MM.1S (cell line): ENCODE measurements around the gene SCGB3A1.

ENCODE experiments used
- DNase-seq: peaks from one replicate; pipeline ENCODE4 v3.0.0-alpha.2; 2015
- H2AFZ ChIP-seq: fragments of 300-600 bp; sonication (generic); 2 replicates; pipeline ENCODE4 v1.6.0; 2016; ENCODE audit warnings: antibody characterized with exemption, low read length
- H3F3A ChIP-seq: fragments of 300-600 bp; sonication (generic); 2 replicates; pipeline ENCODE4 v1.6.1; 2016; ENCODE audit warnings: mild to moderate bottlenecking, antibody characterized with exemption, low read length, moderate library complexity, mixed read lengths; ENCODE audit not compliant: insufficient read depth
- H3K27ac ChIP-seq: fragments of 300-600 bp; sonication (generic); 2 replicates; pipeline ENCODE4 v1.5.1; 2016; ENCODE audit warnings: mild to moderate bottlenecking, low read length
- H3K27me3 ChIP-seq: fragments of 300-600 bp; sonication (generic); replicated peaks from 2 replicates; pipeline ENCODE4 v1.6.0; 2016; ENCODE audit warnings: low read length; ENCODE audit not compliant: insufficient read depth
- H3K36me3 ChIP-seq: fragments of 300-600 bp; sonication (generic); replicated peaks from 2 replicates; pipeline ENCODE4 v1.6.1; 2016; ENCODE audit warnings: mild to moderate bottlenecking, low read length, mixed read lengths; ENCODE audit not compliant: insufficient read depth
- H3K4me1 ChIP-seq: fragments of 300-600 bp; sonication (generic); 2 replicates; pipeline ENCODE4 v1.6.1; 2016; ENCODE audit warnings: low read length, mixed read lengths
- H3K4me2 ChIP-seq: fragments of 300-600 bp; sonication (generic); 2 replicates; pipeline ENCODE4 v1.6.0; 2016; ENCODE audit warnings: low read depth, low read length
- H3K4me3 ChIP-seq: fragments of 300-600 bp; sonication (generic); 2 replicates; pipeline ENCODE4 v1.5.1; 2016; ENCODE audit warnings: low read length, mixed read lengths
- H3K79me2 ChIP-seq: fragments of 300-600 bp; sonication (generic); 2 replicates; pipeline ENCODE4 v1.6.1; 2016; ENCODE audit warnings: mixed run types, low read length, mixed read lengths
- H3K9ac ChIP-seq: fragments of 300-600 bp; sonication (generic); 2 replicates; pipeline ENCODE4 v1.6.1; 2016; ENCODE audit warnings: low read length, mixed read lengths
- H3K9me2 ChIP-seq: fragments of 300-600 bp; sonication (generic); replicated peaks from 2 replicates; pipeline ENCODE4 v1.6.1; 2016; ENCODE audit warnings: mild to moderate bottlenecking, low read length, mixed read lengths; ENCODE audit not compliant: insufficient read depth
- H3K9me3 ChIP-seq: fragments of 300-600 bp; sonication (generic); replicated peaks from 2 replicates; pipeline ENCODE4 v1.6.1; 2016; ENCODE audit warnings: mild to moderate bottlenecking, low read length, mixed read lengths; ENCODE audit not compliant: insufficient read depth
- H4K20me1 ChIP-seq: fragments of 300-600 bp; sonication (generic); 2 replicates; pipeline ENCODE4 v1.6.1; 2016; ENCODE audit warnings: mild to moderate bottlenecking, low read length, moderate library complexity, mixed read lengths; ENCODE audit not compliant: insufficient read depth
- CTCF ChIP-seq: fragments of 300-600 bp; sonication (generic); IDR thresholded peaks from 2 replicates; pipeline ENCODE4 v1.5.1; 2016; ENCODE audit warnings: antibody characterized with exemption, low read length, mixed read lengths
- EZH2 ChIP-seq: fragments of 300-600 bp; sonication (generic); optimal IDR thresholded peaks from 2 replicates; pipeline ENCODE3; 2017; ENCODE audit warnings: low read depth, mild to moderate bottlenecking, antibody characterized with exemption, low read length, mixed read lengths
- EZH2phosphoT487 ChIP-seq: fragments of 300-600 bp; sonication (generic); IDR thresholded peaks from 2 replicates; pipeline ENCODE4 v1.6.1; 2018; ENCODE audit warnings: antibody characterized with exemption, low read length

SCGB3A1 gene

GRCh38 chr5:180575571-180575970 is 15.7 kb downstream of the SCGB3A1 start:
- H3K79me2 ChIP-seq: no peaks in the 10 kb centered on the region
- H3K27ac ChIP-seq: no peak overlapping the region
- no peaks in the 10 kb centered on the region for H3K9me3 ChIP-seq
- no peak overlapping the region for H2AFZ ChIP-seq
- H4K20me1 ChIP-seq: no peaks in the 10 kb centered on the region
- H3K4me2 ChIP-seq: no peak overlapping the region
- H3K27me3 ChIP-seq: no peaks in the 10 kb centered on the region
- TF ChIP-seq EZH2: no peak
- no peak for TF ChIP-seq CTCF
- no peak for TF ChIP-seq EZH2phosphoT487
- no peaks in the 10 kb centered on the region for H3K36me3 ChIP-seq
- no peak overlapping the region for H3K9ac ChIP-seq
- no peaks in the 10 kb centered on the region for H3K9me2 ChIP-seq
- no peaks in the 10 kb centered on the region for H3F3A ChIP-seq
- H3K4me3 ChIP-seq: no peak overlapping the region
- no peak for DNase-seq
- H3K4me1 ChIP-seq: no peaks in the 10 kb centered on the region

GRCh38 chr5:180568914-180569313 is 22.4 kb downstream of the SCGB3A1 start:
- peaks cover 8% of the 10 kb centered on the region; the same call in 1 of the 2 replicates for H3K36me3 ChIP-seq
- no peaks in the 10 kb centered on the region for H3K27me3 ChIP-seq
- H4K20me1 ChIP-seq: no peaks in the 10 kb centered on the region
- no peak for DNase-seq
- no peak overlapping the region for H3K27ac ChIP-seq
- H3F3A ChIP-seq: no peaks in the 10 kb centered on the region
- H3K4me2 ChIP-seq: no peak overlapping the region
- H3K9me2 ChIP-seq: no peaks in the 10 kb centered on the region
- no peaks in the 10 kb centered on the region for H3K4me1 ChIP-seq
- 0 out of 2 replicates have a peak, but pooled peaks cover 6% of the 10 kb centered on the region for H3K79me2 ChIP-seq
- TF ChIP-seq CTCF: no peak
- no peak for TF ChIP-seq EZH2
- TF ChIP-seq EZH2phosphoT487: no peak
- no peaks in the 10 kb centered on the region for H3K9me3 ChIP-seq
- H2AFZ ChIP-seq: no peak overlapping the region
- H3K9ac ChIP-seq: no peak overlapping the region
- no peak overlapping the region for H3K4me3 ChIP-seq

- Histone ChIP-seq H3K4me3 (no peak overlapping the region), H3F3A (no peaks in the 10 kb centered on the region), H3K4me1 (no peaks in the 10 kb centered on the region), H3K36me3 (peaks cover 8% of the 10 kb centered on the region; the same call in 1 of the 2 replicates), H3K9ac (no peak overlapping the region), H4K20me1 (no peaks in the 10 kb centered on the region), H3K79me2 (peaks cover 35% of the 10 kb centered on the region), H3K4me2 (no peak overlapping the region), H3K9me3 (no peaks in the 10 kb centered on the region), H3K27ac (no peak overlapping the region), H3K27me3 (no peaks in the 10 kb centered on the region), H2AFZ (no peak overlapping the region), H3K9me2 (no peaks in the 10 kb centered on the region)
- TF ChIP-seq EZH2: no peak
- TF ChIP-seq EZH2phosphoT487: no peak
- no peak for TF ChIP-seq CTCF
- DNase-seq: no peak
These were observed 27.3 kb downstream of the SCGB3A1 start for GRCh38 chr5:180563994-180564393.

GRCh38 chr5:180558232-180558631 is 33.1 kb downstream of the SCGB3A1 start:
- Histone ChIP-seq H3K9me2 (no peaks in the 10 kb centered on the region), H3K36me3 (no peaks in the 10 kb centered on the region), H4K20me1 (no peaks in the 10 kb centered on the region), H3K27ac (no peak overlapping the region), H3K27me3 (no peaks in the 10 kb centered on the region), H2AFZ (no peak overlapping the region), H3K4me1 (no peaks in the 10 kb centered on the region), H3F3A (no peaks in the 10 kb centered on the region), H3K9ac (no peak overlapping the region), H3K9me3 (no peaks in the 10 kb centered on the region), H3K4me2 (no peak overlapping the region), H3K4me3 (no peak overlapping the region), H3K79me2 (peaks cover 41% of the 10 kb centered on the region)
- TF ChIP-seq EZH2phosphoT487: no peak
- no peak for TF ChIP-seq EZH2
- no peak for TF ChIP-seq CTCF
- no peak for DNase-seq
